Hippocampal formation (tissue), 2 donors: ENCODE measurements around the gene GABRG3.

Experiments used
- DNase-seq, 2 donors: peaks; one replicate each; lab custom pipeline; 2025; lab: John Stamatoyannopoulos, UW

GABRG3 gene

DNA sequence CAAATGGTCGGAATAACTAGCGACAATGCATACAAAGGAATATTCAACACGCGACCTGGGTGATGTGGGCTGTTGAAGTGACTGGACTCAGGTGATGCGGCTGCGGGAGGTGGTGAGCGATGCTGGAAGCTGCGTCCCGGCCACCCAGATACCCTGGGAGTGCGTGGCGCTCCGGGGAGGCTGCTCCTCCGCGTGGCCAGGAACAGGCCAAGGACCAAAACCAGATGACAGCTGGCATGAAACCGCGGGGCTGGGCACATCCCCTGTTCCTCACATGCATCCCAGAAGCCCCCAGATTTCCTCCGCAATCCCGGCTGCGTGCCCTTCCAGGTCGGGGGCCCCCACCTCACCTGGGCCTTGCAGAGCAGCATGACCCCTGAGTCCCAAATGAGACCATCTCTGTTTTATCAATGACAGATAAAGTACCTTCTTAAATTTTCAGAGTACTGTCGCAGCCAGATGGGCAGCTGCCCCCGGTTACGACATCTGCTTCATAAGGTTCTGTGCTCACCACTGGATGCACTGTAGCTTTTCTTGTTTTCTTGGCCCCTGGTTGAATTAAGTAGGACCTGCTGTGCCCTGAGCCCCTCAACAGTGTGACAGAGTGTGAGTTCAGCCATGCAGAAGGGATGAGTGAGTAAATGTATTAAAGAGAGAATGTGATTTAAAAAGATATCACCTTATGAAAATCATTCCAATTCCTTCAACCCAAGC is 278.2 kb downstream of the GABRG3 start:
- DNase-seq, result no peak

DNA sequence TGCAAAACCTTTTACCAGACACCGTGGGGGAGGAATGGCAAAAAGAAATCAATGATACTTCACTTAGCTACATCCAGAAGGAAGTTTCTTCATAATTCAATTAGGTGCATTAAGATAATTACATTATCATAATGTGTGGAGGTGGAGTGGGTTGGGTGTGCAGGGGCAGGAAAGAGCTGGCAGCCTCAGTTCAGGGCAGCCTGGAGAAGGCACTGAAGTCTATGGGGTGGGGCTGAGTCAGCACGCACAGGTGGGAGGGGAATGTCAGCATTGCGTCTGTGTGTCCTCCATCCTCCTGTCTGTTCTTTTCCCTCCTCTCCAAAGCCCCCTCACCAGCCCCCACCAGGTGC is 278.8 kb downstream of the GABRG3 start:
- DNase-seq, result no peak

DNA sequence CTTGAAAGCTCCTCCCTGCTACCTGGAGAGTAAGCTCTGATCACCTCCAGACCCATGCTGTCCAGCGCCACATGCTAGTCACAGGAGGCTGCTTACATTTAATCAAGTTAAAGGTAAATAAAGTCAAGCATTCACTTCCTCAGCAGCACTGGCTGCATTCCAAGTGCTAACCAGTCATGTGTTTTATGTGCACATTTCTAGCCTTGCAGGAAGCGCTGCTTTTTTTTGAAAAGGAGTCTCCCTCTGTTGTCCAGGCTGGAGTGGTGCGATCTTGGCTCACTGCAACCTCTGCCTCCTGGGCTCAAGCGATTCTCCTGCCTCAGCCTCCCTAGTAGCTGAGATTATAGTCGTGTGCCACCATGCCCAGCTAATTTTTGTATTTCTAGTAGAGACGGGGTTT is 279.2 kb downstream of the GABRG3 start:
- DNase-seq, result no peak

DNA sequence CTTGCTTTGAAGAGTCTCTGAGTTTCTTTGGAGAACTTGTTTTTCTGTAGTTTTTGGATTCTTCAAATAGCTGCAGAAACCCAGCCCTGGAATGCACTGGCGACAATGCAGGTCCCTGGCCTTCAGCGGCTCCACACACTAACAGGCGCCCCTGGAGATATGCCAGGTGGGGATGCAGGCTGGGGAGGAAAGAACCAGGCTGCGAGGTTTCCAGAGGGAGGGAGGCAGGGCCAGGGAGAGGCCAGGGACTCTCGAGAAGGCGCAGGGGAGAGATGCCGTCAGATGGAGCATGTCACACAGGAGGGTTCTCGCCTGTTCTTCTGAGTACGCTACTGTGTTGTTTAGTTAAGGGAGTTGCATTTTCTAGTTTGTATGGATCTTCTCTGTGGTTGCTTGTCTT is 283.1 kb downstream of the GABRG3 start:
- DNase-seq, result no peak

DNA sequence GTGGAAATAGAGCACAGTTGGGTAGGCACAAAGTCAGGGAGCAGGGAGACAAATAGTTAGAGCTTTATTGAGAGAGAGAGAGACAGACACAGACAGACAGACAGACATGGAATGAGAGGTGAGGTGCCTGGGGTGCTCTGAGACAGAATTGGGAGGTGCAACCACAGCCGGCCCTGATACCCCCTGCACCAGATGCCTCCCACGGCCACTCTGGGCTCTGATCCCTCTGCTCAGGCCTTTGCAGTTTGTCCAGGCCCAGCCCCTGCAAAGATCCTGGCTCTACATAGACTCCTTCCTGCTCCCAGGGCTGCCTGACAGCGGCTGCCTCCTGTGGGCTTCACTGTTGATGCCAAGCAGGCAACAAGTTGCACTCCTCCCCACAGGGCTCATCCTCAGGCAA is 283.8 kb downstream of the GABRG3 start:
- no peak for DNase-seq

DNA sequence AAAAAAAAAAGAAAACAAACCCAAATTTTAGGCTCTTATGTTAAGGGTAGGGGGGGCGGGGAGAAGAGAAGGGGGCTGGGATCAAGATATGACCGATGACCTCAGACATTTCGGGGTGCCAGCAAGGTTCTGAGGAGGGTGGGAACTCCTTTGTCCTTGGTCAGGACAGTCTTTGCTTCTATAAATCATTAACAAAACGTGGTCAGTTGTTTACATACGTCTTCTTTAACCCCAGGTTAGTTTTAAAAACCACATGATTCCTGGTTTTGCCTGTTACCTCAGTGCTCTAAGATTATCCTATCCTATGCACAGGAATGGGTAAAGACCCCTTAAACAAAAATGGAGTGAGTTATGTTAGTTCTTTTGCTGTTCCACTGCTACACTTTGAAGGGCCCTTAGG is 285.5 kb downstream of the GABRG3 start:
- DNase-seq, result no peak

DNA sequence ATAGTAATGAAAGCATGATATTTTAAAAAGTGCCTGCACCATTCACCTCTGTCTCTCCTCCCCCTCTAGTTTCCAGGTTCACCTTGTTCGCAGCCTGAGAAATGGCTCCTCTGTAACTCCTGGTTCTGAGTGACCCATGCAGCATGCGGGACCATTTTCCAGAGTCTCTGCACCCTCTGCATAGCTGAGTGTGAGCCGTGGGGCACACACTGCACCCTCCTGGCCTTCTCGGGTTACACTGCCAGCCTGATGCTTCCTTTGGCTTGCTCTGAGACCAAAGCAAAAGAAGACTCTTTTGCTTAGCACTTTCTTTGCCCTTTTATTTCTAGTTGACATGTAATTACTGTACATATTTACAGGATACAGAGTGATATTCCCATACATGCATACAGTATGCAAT is 287.3 kb downstream of the GABRG3 start:
- no peak for DNase-seq

DNA sequence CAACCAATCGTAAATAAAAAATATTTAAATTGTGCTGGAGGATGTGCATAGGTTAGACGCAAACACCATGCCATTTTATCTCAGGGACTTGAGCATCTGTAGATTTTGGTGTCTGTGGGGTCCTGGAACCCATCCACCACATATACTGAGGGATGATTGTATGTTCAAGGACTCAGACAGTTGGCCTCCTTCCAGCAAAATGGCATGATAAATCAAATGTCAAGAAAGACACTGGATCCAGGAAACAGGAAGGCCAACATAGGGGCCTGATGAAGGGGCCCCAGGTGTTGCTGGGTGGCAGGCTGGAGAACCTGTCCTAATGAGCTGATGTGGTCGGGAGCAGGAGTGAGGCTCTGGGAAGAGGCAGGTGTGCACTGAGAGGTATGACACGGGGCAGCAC is 289.5 kb downstream of the GABRG3 start:
- DNase-seq, result no peak

DNA sequence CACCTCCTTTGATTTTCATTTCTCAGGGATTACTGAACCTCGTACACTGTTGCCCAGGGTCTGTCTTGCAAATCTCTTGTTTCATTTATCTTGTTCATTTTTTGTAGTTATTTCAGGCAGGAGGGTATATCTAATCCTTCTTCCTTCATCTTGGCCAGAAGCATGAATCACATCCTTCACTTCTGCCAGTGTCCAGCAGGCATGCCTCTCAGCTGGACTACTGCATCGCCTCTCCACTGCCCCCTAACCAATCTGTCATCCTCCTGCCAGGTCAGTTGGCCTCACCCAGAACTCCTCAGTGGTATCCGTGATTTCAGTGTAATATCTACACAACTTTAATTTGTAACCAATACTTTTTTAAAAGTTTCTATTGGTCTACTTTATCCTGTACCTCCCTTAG is 297.9 kb downstream of the GABRG3 start:
- DNase-seq, result no peak

DNA sequence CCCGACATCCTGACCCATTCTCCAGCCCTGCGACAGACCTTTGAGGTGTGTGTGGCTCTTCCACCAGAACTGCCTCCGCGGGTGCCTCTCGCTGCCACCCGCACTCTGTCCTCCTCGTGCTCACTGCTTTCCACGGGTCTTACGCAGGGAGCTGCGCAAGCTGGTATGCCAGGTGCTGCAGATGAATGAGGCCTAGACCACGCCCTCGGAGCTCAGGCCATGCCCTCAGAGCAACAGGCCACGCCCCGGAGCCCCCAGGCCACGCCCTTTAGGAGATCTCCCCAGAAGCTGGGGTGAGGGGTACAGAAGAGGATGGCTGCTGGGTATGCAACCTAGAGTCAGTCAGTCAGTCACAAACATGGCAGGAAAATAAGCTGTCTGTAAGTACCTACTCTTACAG is 300.3 kb downstream of the GABRG3 start:
- DNase-seq, result no peak

DNA sequence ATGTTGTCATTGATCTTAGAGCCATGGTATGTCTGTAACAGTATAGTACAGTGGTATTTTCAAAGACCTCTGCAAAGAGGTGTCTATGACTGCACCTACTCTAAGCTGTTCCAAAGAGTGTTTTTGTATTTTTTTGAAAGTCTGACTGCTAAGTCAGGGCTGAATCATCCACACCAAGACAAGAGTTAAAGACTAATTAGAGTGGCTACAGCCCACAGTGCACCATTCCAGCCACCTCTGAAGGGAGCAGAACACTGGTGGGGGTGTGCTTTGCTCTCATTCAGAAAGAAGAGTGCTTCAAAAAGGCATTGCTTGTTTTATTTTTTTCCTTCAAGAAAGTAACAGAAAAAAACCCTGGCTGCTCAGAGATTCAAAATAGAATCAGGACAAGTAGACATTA is 301.4 kb downstream of the GABRG3 start:
- DNase-seq, result no peak

DNA sequence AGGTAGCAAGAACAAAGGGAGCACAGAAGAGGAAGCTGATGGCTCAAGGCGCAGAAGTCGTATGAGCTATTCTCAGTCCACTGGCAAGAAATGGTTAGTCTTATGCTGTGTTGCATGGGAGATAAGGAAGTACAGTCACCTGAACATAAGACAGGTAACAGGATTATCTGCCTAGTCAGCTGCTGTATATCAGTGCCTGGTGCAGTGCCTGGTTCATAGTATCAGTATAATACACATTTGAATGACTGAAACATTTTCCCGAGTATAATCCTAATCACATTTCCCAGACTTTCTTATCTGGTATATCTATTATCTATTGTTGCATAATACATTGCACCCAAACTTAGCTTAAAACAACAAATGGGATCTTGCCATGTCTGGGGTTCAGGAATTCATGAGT is 302.5 kb downstream of the GABRG3 start:
- DNase-seq, result no peak

DNA sequence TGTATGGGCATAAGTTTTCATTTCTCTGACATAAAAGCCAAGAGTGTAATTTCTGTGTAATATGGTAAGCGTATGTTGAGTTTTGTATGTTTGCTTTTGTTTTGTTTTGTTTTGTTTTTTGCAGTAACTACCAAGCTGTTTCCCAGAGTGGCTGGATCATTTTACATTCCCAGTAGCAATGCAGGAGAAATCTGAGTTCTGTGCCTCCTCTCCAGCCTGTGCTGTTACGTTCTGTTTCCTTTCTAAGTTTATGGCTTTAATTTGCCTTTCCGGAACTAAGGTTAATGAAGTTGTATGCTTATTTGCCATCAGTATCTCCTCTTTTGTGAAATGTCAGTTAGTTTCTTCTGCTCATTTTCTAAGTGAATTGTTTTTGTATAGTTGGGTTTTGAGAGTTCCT is 307.8 kb downstream of the GABRG3 start:
- no peak for DNase-seq

DNA sequence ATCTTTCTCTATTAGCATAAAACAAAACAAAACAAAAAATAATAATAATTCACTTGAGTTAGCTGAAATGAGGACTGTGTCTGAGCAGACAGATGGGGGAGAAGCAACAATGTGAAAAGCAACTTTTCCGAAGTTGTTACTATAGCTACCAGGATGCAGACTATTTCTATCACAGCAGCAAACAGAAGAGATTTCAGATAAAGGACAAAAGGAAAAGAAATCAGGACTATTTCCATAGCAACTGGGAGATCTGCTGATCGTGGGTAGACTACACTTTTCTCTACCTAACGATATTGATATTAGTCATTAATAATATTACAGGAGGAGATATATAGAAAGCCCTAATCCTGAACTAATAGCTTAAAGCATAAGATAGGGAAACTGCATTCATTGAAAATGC is 321.7 kb downstream of the GABRG3 start:
- DNase-seq, result no peak

DNA sequence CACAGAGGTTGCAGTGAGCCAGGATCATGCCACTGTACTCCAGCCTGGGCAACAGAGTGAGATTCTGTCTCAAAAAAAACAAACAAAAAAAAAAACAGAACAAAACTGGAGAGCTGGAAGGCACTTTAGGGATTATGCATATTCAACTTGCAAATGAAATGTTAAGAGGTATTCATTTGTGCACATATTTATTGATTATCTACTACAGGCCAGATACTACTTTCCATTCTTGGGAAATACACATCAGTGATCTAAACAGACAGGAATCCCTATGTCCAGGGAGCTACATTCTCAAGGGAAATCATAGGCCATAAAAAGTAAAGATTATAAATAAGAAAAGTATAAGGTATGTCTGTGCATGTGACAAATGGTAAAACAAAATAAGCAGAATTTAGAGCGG is 322.6 kb downstream of the GABRG3 start:
- no peak for DNase-seq

DNA sequence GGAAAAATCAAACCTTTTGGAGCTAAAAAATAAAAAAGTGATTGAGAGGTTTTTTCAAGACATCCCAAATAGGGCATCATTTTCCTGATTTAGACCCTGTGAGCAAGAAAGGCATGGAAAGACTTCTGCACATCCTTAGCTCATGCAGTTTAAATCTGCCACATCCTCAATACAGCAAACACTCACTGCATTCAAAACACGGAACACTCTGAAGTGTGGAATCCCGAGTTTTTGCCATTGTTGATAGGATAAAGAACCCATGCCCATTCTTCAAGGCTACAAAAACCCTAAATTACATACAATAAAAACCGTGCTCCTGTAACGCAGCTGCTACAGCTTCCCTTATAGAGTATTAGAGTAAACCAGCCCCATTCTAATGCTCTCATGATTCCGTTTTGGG is 346.8 kb downstream of the GABRG3 start:
- no peak for DNase-seq

DNA sequence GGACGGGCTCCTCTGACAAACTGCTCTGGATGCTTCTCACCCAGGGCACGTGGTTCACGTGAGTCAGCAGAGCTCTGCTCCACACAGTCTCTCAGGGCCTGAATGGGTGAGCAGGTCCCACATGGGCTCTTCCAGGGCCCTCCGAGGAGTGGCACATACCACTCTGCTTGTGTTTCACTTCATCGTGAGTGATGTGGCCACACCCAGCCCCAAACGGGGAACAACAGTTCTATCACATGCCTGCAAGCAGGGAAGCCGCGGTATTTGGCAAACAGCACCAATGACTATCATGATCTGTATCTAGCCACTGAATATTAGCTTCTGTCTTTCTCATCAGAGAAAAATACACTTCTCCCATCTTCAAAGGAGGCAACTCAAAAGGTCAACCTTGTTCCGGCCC is 352.8 kb downstream of the GABRG3 start:
- no peak for DNase-seq

DNA sequence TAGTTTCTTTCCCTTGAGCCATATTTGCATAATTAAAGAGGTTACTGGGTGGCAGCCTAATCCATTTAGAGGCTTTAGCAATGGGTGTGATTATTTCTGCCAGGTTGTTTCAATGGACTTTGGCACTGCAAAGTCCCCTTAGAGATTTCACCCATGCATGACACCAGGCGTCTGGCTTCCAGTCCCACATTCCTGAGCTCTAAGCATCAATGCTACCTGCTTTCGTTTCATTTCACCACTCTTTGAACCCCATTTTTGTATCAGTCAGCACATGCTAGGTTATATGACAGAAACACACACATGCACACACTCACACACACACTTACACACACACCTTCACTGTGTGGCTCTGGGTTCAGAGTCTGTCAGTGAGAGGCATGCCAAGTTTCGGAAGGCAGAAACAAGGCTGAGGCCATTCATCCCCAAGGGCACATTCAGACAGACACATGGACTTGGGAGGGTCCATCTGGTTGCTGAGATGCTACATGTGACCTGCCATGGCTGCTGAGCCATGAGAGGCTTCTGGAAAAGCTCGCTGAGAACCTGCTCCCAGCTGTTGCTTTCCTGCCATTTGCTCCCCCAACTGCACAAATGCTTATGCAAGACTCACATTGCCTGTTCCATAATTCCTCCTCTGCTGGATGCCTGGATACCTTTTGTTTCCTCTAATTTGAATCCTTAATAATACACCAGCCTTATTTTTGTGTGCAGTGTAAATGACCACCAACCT is 354.1 kb downstream of the GABRG3 start:
- DNase-seq, result no peak

DNA sequence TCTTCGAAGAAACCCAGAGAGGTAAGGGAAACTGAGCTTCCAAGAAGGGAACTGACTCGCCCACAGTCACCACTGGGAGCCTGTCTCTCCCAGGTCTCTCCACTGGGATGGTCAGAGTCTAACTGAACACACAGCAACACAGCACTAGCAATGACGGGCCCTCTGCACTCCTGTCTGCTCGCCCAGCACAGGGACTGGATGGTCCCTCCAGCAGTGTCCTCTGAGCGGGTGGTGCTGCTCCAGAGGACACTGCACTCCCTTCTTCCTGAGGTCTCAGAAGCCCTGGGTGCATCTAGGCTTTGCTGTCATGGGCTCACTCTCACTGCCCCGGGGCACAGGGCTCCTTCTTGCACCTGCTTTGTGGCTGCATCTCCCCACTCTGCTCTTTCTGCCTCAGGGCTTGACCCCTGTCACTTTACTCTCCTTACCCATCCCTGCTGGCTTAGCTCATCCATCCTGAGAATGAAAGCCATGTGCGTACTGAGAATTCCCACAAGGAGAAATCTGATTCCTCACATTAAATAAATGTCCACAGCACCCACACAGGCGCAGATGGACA is 356.6 kb downstream of the GABRG3 start:
- no peak for DNase-seq

DNA sequence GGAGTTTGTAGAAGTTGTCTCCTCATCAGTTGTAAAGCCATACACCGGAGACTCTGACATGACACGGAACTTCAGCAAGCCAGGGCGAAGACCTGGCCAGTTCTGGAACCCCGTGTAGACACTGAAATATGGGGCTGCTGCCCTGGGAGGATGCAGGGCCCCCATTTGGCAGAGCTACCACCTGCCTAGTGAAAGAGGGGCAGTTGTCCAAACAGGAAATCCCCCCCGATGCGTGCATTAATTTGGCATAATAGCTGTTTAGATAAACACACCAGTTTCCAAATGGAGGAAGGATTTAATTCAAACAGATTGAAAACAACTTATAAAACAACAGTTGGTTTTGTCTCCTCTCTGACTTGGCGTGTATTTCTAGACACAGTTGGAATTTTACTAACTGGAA is 357.2 kb downstream of the GABRG3 start:
- no peak for DNase-seq

DNA sequence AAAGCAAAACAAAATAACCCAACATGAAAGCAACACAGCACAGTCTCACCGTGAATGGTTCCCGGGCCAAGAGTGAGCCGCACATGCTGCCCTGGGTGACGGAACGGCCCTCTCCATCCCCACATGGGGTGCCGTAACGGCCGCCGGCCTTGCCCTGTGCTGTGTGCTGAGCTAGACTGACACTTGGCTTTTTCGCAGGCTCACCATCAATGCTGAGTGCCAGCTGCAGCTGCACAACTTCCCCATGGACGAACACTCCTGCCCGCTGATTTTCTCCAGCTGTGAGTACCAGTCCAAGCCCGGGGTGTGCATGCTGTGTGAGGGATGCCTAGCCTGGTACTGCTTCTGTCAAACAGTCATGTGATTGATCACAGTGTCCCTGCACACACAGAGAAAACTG is 357.6 kb downstream of the GABRG3 start:
- peak; percentile 13 to 27 for DNase-seq

DNA sequence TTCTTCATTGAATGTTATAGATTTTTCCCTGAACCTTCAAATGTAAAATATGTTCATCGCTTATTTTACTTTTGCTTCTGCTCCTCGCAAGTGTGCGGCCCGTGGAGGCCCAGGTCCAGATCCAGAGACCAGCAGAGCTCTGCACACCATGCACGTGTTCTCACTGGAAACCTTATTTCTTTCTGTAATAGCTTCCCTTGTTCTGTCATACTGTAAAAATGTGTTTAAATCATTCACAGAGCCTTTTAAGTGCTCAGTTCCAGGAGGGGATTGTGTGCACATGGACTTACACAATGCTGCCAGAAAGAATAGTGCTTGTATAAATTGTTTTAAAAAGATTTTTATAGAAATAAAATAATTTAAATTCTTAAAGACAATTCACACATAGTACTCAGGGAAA is 359.3 kb downstream of the GABRG3 start:
- no peak for DNase-seq

DNA sequence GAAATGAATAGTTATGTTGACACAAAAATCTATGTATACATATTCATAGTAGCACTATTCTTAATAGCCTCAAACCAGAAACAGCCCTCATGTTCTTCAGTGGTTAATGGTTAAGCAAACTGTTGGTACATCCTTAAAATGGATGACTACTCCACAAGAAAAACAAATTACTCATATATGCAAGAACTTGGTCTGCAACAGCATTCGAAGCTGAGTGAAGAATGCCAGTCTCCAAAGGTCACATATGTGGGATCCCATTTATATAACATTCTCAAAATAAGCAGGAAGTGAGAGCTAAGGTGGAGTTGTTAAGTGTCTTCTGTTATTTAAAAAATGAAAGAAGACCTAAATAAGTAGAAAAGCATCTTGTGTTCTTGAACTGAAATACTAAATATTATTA is 365.7 kb downstream of the GABRG3 start:
- no peak for DNase-seq

DNA sequence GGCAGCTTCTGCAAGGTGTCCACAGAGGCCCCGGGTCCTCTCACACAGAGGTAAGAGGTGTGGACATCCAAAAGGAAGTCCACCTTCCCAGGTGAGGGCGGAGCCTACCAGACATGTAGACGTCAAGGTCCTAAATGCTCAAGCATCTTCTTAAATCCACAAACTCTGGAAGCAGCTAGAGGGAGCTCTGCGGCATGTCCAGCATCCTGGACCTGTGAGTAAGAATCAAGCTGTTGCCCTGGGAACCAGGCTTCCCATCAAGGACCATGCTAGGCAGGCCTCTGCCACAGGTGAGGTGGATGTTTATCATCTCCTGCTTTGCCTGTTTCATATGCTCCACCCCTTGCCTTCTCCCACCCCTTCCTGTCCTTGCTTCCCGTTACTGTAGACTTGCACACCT is 368.2 kb downstream of the GABRG3 start:
- no peak for DNase-seq
